Psoas muscle (tissue), 8 donors: Measurements from ENCODE around the gene BST2. TPM values are rescaled to one million over a fixed set of nuclear protein-coding genes. Genes with fewer than 3 reads are reported as not detected.

ENCODE experiments used
- ATAC-seq, 4 donors: fragments of 200-7000 bp; cut with Tn5 transposase; one replicate each; pipeline ENCODE4 v1.9.1; 2020; ENCODE audit warnings: moderate library complexity in 3 of 4, mild to moderate bottlenecking in 2 of 4
- DNase-seq, 2 donors: peaks; one replicate each; pipeline ENCODE4 v3.0.0-alpha.2; 2020
- H3K27ac ChIP-seq: fragments of 200-600 bp; one replicate; pipeline ENCODE4 v1.8.0; 2022
- H3K27me3 ChIP-seq, 3 donors: fragments of 200-600 bp in 1 of 3; one replicate each; pipeline versions ENCODE4 v1.6.1 to v1.8.0; 2013 to 2022; ENCODE audit warnings: low read length in 2 of 3, mild to moderate bottlenecking in 2 of 3, moderate library complexity in 1 of 3; ENCODE audit not compliant: insufficient read depth in 3 of 3
- H3K36me3 ChIP-seq, 2 donors: fragments of 200-600 bp in 1 of 2; one replicate each; pipeline versions ENCODE4 v1.6.1 to v1.8.0; 2013 to 2022; ENCODE audit warnings: low read depth in 1 of 2, mild to moderate bottlenecking in 1 of 2, moderate library complexity in 1 of 2; ENCODE audit not compliant: insufficient read depth in 1 of 2
- H3K4me1 ChIP-seq: fragments of 200-600 bp; one replicate; pipeline ENCODE4 v1.8.0; 2022
- H3K4me3 ChIP-seq: fragments of 200-600 bp; one replicate; pipeline ENCODE4 v1.8.0; 2022; ENCODE audit warnings: mild to moderate bottlenecking
- H3K9me3 ChIP-seq: fragments of 200-600 bp; one replicate; pipeline ENCODE4 v1.8.0; 2022
- CTCF ChIP-seq: fragments of 200-600 bp; IDR thresholded peaks from one replicate; pipeline ENCODE4 v1.8.0; 2022; ENCODE audit warnings: antibody characterized with exemption
- WGBS, 3 donors: extraction: QIAGEN DNeasy Blood & Tissue Kit; methylation state at CpG; one replicate each; pipeline versions ENCODE4 v1.1.6 to v1.1.7; 2013; 5-methylcytosine and 5-hydroxymethylcytosine counted together
- intact Hi-C, 2 donors: fragments of 100-400 bp; cut with DNase I; formaldehyde crosslinking; loops; one replicate each; pipeline versions ENCODE4 v1.11.0 to v1.14.2; 2022
- polyA plus RNA-seq, 3 donors: library from polyadenylated mRNA; stranded (reverse); fragments of 200-250 nt; gene quantifications; one replicate each; pipeline ENCODE4 v1.2.3, GENCODE V29; 2013
- total RNA-seq, 4 donors: library from RNA; stranded (reverse); fragmentation: NEBNext Ultra II Directional in 2 of 4; extraction: Animal tissue kit (Norgen Biotek cat#: 25700) in 2 of 4; gene quantifications; one replicate each; pipeline versions ENCODE4 v1.2.1 to v1.2.4, GENCODE V29; 2021 to 2023
- donor health status: healthy with polysubstance abuse.
- donor health status: DM: no; HTN: no; CAD: no; lungs with moderate emphysema.
- donor health status: Bipolar disorder and iron deficiency.
- donor health status: healthy.
- donor health status: DM: yes; HTN: yes; CAD: no.
- donor health status: DM: no; HTN: no; CAD: no.
- donor health status: DM: no; HTN: no; CAD: no.
- donor health status: DM: yes; HTN: yes; CAD: no.

Gene BST2
- total and polyA plus RNA-seq, 7 donors: 18.3 to 47.7 (median 34.4) TPM

- 75 to 84% (median 79%) methylated on average over 7 of the region's 7 CpGs for WGBS, 3 donors
- no peak overlapping the region for H3K27ac ChIP-seq
- intact Hi-C loops: no loop called here
- TF ChIP-seq CTCF: no peak
- peaks cover 0 to 7% (median 1%) of the 10 kb centered on the region in 3 donors for H3K27me3 ChIP-seq
- no peaks in the 10 kb centered on the region for H3K4me1 ChIP-seq
- ATAC-seq: no peak
- no peak for DNase-seq
- H3K4me3 ChIP-seq: no peak overlapping the region
- H3K36me3 ChIP-seq: no peaks in the 10 kb centered on the region
- no peaks in the 10 kb centered on the region for H3K9me3 ChIP-seq
Observed at GRCh38 chr19:17436874-17437267, 31.4 kb upstream of the BST2 start.

GRCh38 chr19:17436094-17436873, 30.9 kb upstream of the BST2 start:
- TF ChIP-seq CTCF: no peak
- peaks cover 0 to 7% (median 1%) of the 10 kb centered on the region in 3 donors for H3K27me3 ChIP-seq
- H3K4me1 ChIP-seq: no peaks in the 10 kb centered on the region
- ATAC-seq: no peak
- H3K4me3 ChIP-seq: no peak overlapping the region
- DNase-seq: no peak
- H3K9me3 ChIP-seq: no peaks in the 10 kb centered on the region
- 94 to 95% (median 94%) methylated on average over 25 of the region's 25 CpGs for WGBS, 3 donors
- intact Hi-C loops: no loop called here
- no peaks in the 10 kb centered on the region for H3K36me3 ChIP-seq
- no peak overlapping the region for H3K27ac ChIP-seq

GRCh38 chr19:17435218-17435617, 29.8 kb upstream of the BST2 start:
- TF ChIP-seq CTCF: no peak
- no peak overlapping the region for H3K4me3 ChIP-seq
- H3K27ac ChIP-seq: no peak overlapping the region
- ATAC-seq (no peak), DNase-seq (no peak)
- H3K9me3 ChIP-seq: no peaks in the 10 kb centered on the region
- no peaks in the 10 kb centered on the region for H3K4me1 ChIP-seq
- intact Hi-C loops: no loop called here
- WGBS, 3 donors: 83 to 87% (median 85%) methylated on average over 7 of the region's 7 CpGs
- H3K36me3 ChIP-seq: no peaks in the 10 kb centered on the region
- peaks cover 0 to 7% (median 0%) of the 10 kb centered on the region in 3 donors for H3K27me3 ChIP-seq

GRCh38 chr19:17431417-17431816, 26.0 kb upstream of the BST2 start:
- DNase-seq: no peak
- Histone ChIP-seq H3K27me3 (no peaks in the 10 kb centered on the region), H3K27ac (no peak overlapping the region), H3K4me1 (peaks cover 3% of the 10 kb centered on the region), H3K4me3 (no peak overlapping the region), H3K36me3 (no peaks in the 10 kb centered on the region), H3K9me3 (no peaks in the 10 kb centered on the region)
- intact Hi-C loops: no loop called here
- 93 to 98% (median 93%) methylated on average over 7 of the region's 7 CpGs for WGBS, 3 donors
- ATAC-seq: no peak
- TF ChIP-seq CTCF: no peak
